ENCODE measurements around the gene CD244. TPM values are rescaled to one million over a fixed set of nuclear protein-coding genes. Genes with fewer than 3 reads are reported as not detected.

The CD244 gene
- total and polyA plus RNA-seq, 2 donors (not counting 3 experiments of a cell fraction or from before 2014, with no cell fraction given) = not detected

- FAIRE-seq (no peak), DNase-seq (ENCODE audit: low read depth, low spot score) (peak; percentile 59)
- no peaks in the 10 kb centered on the region for H3K36me3 ChIP-seq (ENCODE audit: control insufficient read depth in 2 of 2, extremely low read depth in 1 of 2, insufficient read depth in 2 of 2, low read length in 2 of 2)
- no peaks in the 10 kb centered on the region for H3K79me2 ChIP-seq (ENCODE audit: control insufficient read depth, insufficient read depth, low read length)
- H3K9me1 ChIP-seq (replicated peaks; ENCODE audit: control insufficient read depth, extremely low read depth, insufficient read depth, low read length) = no peaks in the 10 kb centered on the region
- dilution Hi-C loops (cut with MboI; ENCODE audit: extremely low pct_ligation_motif_present, low sequenced_read_pairs) (no loop called here), intact Hi-C loops (cut with micrococcal nuclease) (no loop called here)
- H3K4me2 ChIP-seq (ENCODE audit: insufficient read depth, low read length) = no peak overlapping the region
- H2AFZ ChIP-seq (ENCODE audit: low read depth, low read length) = no peak overlapping the region
- H3K27me3 ChIP-seq (ENCODE audit: control insufficient read depth in 2 of 2, insufficient read depth in 2 of 2, low read length in 2 of 2) = peaks cover 0 to 2% of the 10 kb centered on the region in 2 experiments
- H3K4me1 ChIP-seq (ENCODE audit: control insufficient read depth, extremely low read depth, insufficient read depth, low read length) = no peaks in the 10 kb centered on the region
- no TSS peak for BruUV-seq (replicated peaks)
- ChIA-PET POLR2A (no interaction called here), CTCF (no interaction called here)
- H3K9ac ChIP-seq (replicated peaks; ENCODE audit: extremely low read depth, insufficient read depth, low read length) = no peak overlapping the region
- TF ChIP-seq JUN (IDR thresholded peaks at IDR 0.05; ENCODE audit: borderline replicate concordance, insufficient read depth, insufficient read length, low read depth) (no peak), MYC (IDR thresholded peaks at IDR 0.05; ENCODE audit: low read depth, low read length) (no peak), FOS (IDR thresholded peaks at IDR 0.05; ENCODE audit: borderline replicate concordance, insufficient read depth, low read length) (no peak), CTCF (IDR thresholded peaks at IDR 0.05; ENCODE audit: extremely low read depth in 1 of 2, insufficient read depth in 1 of 2, low read depth in 1 of 2, low read length in 2 of 2) (no peak), GATA2 (IDR thresholded peaks at IDR 0.05; ENCODE audit: insufficient read depth, insufficient read length, low read depth, low read length) (no peak), POLR2A (IDR thresholded peaks at IDR 0.05; ENCODE audit: low read depth, low read length) (no peak), POLR2AphosphoS5 (IDR thresholded peaks at IDR 0.05; ENCODE audit: insufficient read depth, low read depth, low read length) (no peak)
- H3K27ac ChIP-seq (ENCODE audit: insufficient read depth, low read depth, low read length) = no peak overlapping the region
- H3K9me3 ChIP-seq (replicated peaks; ENCODE audit: control insufficient read depth, insufficient read depth, low read length) = no peaks in the 10 kb centered on the region
- no peak overlapping the region for H3K4me3 ChIP-seq (replicated peaks in 1 of 3; ENCODE audit: insufficient read depth in 1 of 3, low read depth in 1 of 3, low read length in 3 of 3)
- no peaks in the 10 kb centered on the region for H4K20me1 ChIP-seq (replicated peaks; ENCODE audit: control insufficient read depth, extremely low read depth, insufficient read depth, low read length)
Measured at GRCh38 chr1:160907976-160908375, 45.3 kb upstream of the CD244 start.

GRCh38 chr1:160905617-160905989, 42.9 kb upstream of the CD244 start:
- dilution Hi-C loops (cut with MboI; ENCODE audit: extremely low pct_ligation_motif_present, low sequenced_read_pairs) (no loop called here), intact Hi-C loops (cut with micrococcal nuclease) (no loop called here)
- ChIA-PET CTCF (no interaction called here), POLR2A (no interaction called here)
- Histone ChIP-seq H3K36me3 (ENCODE audit: control insufficient read depth in 2 of 2, extremely low read depth in 1 of 2, insufficient read depth in 2 of 2, low read length in 2 of 2) (no peaks in the 10 kb centered on the region), H3K9me1 (replicated peaks; ENCODE audit: control insufficient read depth, extremely low read depth, insufficient read depth, low read length) (no peaks in the 10 kb centered on the region), H4K20me1 (replicated peaks; ENCODE audit: control insufficient read depth, extremely low read depth, insufficient read depth, low read length) (no peaks in the 10 kb centered on the region), H2AFZ (ENCODE audit: low read depth, low read length) (no peak overlapping the region), H3K9ac (replicated peaks; ENCODE audit: extremely low read depth, insufficient read depth, low read length) (no peak overlapping the region), H3K9me3 (replicated peaks; ENCODE audit: control insufficient read depth, insufficient read depth, low read length) (no peaks in the 10 kb centered on the region), H3K27ac (ENCODE audit: insufficient read depth, low read depth, low read length) (no peak overlapping the region), H3K4me1 (ENCODE audit: control insufficient read depth, extremely low read depth, insufficient read depth, low read length) (no peaks in the 10 kb centered on the region), H3K4me2 (ENCODE audit: insufficient read depth, low read length) (no peak overlapping the region), H3K27me3 (ENCODE audit: control insufficient read depth in 2 of 2, insufficient read depth in 2 of 2, low read length in 2 of 2) (no peaks in the 10 kb centered on the region), H3K79me2 (ENCODE audit: control insufficient read depth, insufficient read depth, low read length) (no peaks in the 10 kb centered on the region), H3K4me3 (replicated peaks in 1 of 3; ENCODE audit: insufficient read depth in 1 of 3, low read depth in 1 of 3, low read length in 3 of 3) (no peak overlapping the region)
- FAIRE-seq (no peak), DNase-seq (ENCODE audit: low read depth, low spot score) (peak; percentile 43)
- TF ChIP-seq MAX (IDR thresholded peaks at IDR 0.05; ENCODE audit: insufficient read depth, insufficient read length) (no peak), FOS (IDR thresholded peaks at IDR 0.05; ENCODE audit: borderline replicate concordance, insufficient read depth, low read length) (no peak), GATA2 (IDR thresholded peaks at IDR 0.05; ENCODE audit: insufficient read depth, insufficient read length, low read depth, low read length) (no peak), MYC (IDR thresholded peaks at IDR 0.05; ENCODE audit: low read depth, low read length) (no peak), JUN (IDR thresholded peaks at IDR 0.05; ENCODE audit: borderline replicate concordance, insufficient read depth, insufficient read length, low read depth) (no peak), POLR2A (IDR thresholded peaks at IDR 0.05; ENCODE audit: low read depth, low read length) (no peak), EZH2 (IDR thresholded peaks at IDR 0.05; ENCODE audit: borderline replicate concordance, low read depth, low read length, severe bottlenecking) (no peak), POLR2AphosphoS5 (IDR thresholded peaks at IDR 0.05; ENCODE audit: insufficient read depth, low read depth, low read length) (no peak), CTCF (IDR thresholded peaks at IDR 0.05; ENCODE audit: extremely low read depth in 1 of 2, insufficient read depth in 1 of 2, low read depth in 1 of 2, low read length in 2 of 2) (no peak)
- BruUV-seq (replicated peaks) = no TSS peak

Data from endothelial cell of umbilical vein (primary cell).